HepG2 (cell line): ENCODE measurements around the gene ARFGAP1.

Source experiments
- EP300 ChIP-seq, 3 experiments: sonication (generic) in 1 of 3; formaldehyde crosslinking in 1 of 3; IDR thresholded peaks; 2 replicates each; pipeline versions ENCODE4 v1.5.1 to v1.6.1; 2011 to 2020; ENCODE audit warnings: low read depth in 2 of 3, low read length in 2 of 3, borderline replicate concordance in 1 of 3, improper control_type of control experiment in 1 of 3, mild to moderate bottlenecking in 1 of 3, missing genetic modification reagents in 1 of 3, moderate library complexity in 1 of 3
- NFATC3 ChIP-seq: sonication (generic); formaldehyde crosslinking; IDR thresholded peaks from 2 replicates; pipeline ENCODE4 v1.5.1; 2020; ENCODE audit warnings: mild to moderate bottlenecking, missing genetic modification reagents
- STAT5B ChIP-seq: sonication (generic); formaldehyde crosslinking; IDR thresholded peaks from 2 replicates; pipeline ENCODE4 v1.4.0; 2020; ENCODE audit warnings: missing genetic modification reagents
- SUZ12 ChIP-seq: fragments of 150-350 bp; IDR thresholded peaks from 2 replicates; pipeline ENCODE4 v1.6.1; 2014; ENCODE audit warnings: low read depth, low read length

- TF ChIP-seq STAT5B (CRISPR knock-in tag) = no peak
- no peak for TF ChIP-seq EP300 (IDR thresholded peaks at IDR 0.05; ENCODE audit: low read depth in 2 of 2, low read length in 2 of 2)
- no peak for TF ChIP-seq EP300 (CRISPR knock-in tag; IDR thresholded peaks at IDR 0.05; ENCODE audit: borderline replicate concordance)
- TF ChIP-seq SUZ12 = no peak
- TF ChIP-seq NFATC3 (CRISPR knock-in tag) = no peak
Observed at GRCh38 chr20:63330084-63330760, 57.6 kb downstream of the ARFGAP1 start.
